Large intestine (tissue), 3 donors: Measurements from ENCODE around the gene GID8. TPM values are rescaled to one million over a fixed set of nuclear protein-coding genes. Genes with fewer than 3 reads are reported as not detected.

Experiments
- DNase-seq, 2 donors: peaks; one replicate each; pipeline versions ENCODE4 v3.0.0 to v3.0.0-alpha.2; 2013
- H3K27ac ChIP-seq: one replicate; pipeline ENCODE4 v1.5.1; 2013; ENCODE audit warnings: low read length
- H3K27me3 ChIP-seq: 2 replicates; pipeline ENCODE4 v1.6.1; 2013; ENCODE audit warnings: low read length; ENCODE audit not compliant: control insufficient read depth, insufficient read depth
- H3K36me3 ChIP-seq: 2 replicates; pipeline ENCODE4 v1.6.1; 2013; ENCODE audit warnings: low read length; ENCODE audit not compliant: control insufficient read depth, insufficient read depth
- H3K4me1 ChIP-seq: one replicate; pipeline ENCODE4 v1.6.1; 2013; ENCODE audit warnings: low read length; ENCODE audit not compliant: control insufficient read depth, insufficient read depth
- H3K4me3 ChIP-seq: one replicate; pipeline ENCODE4 v1.5.1; 2013; ENCODE audit warnings: low read length
- H3K9me3 ChIP-seq: one replicate; pipeline ENCODE4 v1.6.1; 2013; ENCODE audit warnings: mild to moderate bottlenecking, low read depth, low read length, moderate library complexity; ENCODE audit not compliant: control insufficient read depth
- WGBS: methylation state at CpG from one replicate; pipeline ENCODE4 v1.1.5; 2013; ENCODE audit warnings: low lambda C conversion rate; ENCODE audit not compliant: insufficient coverage; 5-methylcytosine and 5-hydroxymethylcytosine counted together
- polyA plus RNA-seq: library from polyadenylated mRNA; unstranded; fragments of 120-200 nt; gene quantifications from one replicate; pipeline ENCODE4 v1.2.1, GENCODE V29; 2013

GID8 gene
- polyA plus RNA-seq, 1 donor = 32.2 TPM

DNA sequence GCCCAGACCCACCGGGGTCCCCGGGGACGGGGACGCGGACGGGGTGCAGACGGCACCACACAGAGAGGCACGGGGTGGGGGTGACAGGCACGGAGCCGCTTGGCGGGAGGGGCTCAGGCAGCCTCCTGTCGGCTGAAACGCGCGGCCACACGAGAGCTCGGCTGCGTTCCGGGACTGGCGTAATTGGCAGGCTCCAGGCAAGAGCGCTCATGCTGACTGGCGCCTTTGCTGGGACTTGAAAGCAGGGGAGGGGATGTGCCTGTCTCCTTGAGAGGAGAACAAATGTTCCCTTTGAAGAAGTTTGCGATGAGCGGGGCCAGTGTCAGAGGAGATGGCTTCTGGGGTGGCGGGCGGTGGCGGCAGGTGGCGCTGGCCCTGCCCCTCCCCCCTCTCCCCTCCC is 43.0 kb downstream of the GID8 start:
- H3K4me1 ChIP-seq = no peaks in the 10 kb centered on the region
- no peak overlapping the region for H3K27ac ChIP-seq
- DNase-seq = no peak
- H3K27me3 ChIP-seq = peaks cover 80% of the 10 kb centered on the region
- no CpG with 5 or more reads among the region's 28 CpGs for WGBS
- no peaks in the 10 kb centered on the region for H3K36me3 ChIP-seq
- no peaks in the 10 kb centered on the region for H3K9me3 ChIP-seq
- H3K4me3 ChIP-seq = no peak overlapping the region

DNA sequence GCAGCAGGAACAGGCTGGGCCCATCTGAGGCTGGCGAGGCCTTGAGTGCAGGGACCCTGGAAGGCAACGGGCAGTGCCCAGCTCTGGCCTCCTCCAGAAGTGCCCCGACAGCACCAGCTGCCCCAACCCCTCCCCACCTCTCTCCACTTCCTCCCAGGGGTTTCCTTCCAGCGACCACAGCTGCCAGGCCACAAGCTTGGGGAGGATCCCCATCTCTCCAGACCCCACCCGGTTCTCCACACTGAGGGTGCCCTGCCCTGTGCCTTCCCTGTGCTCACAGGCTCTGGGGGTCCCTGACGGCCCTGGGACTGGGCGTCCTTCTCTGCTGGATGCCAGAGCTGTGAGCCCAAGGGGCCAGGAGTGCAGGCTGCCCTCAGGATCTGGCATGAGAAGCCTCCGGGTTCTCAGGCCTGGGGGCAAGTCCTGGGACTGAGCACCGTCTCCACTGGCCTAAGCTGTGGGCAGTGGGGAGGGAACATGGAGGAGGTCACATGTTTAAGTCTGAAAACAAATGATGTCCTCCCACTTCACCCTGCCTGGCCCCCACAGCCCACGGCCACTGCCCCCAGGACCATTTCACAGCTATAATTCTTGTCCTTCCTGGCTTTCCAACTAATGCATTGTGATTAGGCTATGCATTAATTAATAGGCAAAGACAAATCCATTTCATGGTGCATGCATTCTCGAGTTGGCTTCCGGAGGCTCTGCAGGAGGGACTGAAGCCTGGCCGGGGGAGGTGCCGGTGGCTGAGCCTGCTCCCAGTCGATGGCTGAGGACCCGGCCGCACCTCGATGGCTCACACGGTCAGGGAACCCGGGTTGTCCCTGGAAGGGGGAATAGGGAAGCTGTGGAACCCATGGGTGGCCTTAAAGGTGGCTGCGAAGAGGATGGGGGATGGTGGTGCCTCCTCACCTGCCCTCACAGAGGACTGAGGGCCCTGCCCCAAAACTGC is 44.5 kb downstream of the GID8 start:
- DNase-seq = no peak
- Histone ChIP-seq H3K27me3 (peaks cover 72% of the 10 kb centered on the region), H3K27ac (no peak overlapping the region), H3K9me3 (no peaks in the 10 kb centered on the region), H3K4me1 (no peaks in the 10 kb centered on the region), H3K36me3 (no peaks in the 10 kb centered on the region), H3K4me3 (no peak overlapping the region)
- WGBS = no CpG with 5 or more reads among the region's 21 CpGs

DNA sequence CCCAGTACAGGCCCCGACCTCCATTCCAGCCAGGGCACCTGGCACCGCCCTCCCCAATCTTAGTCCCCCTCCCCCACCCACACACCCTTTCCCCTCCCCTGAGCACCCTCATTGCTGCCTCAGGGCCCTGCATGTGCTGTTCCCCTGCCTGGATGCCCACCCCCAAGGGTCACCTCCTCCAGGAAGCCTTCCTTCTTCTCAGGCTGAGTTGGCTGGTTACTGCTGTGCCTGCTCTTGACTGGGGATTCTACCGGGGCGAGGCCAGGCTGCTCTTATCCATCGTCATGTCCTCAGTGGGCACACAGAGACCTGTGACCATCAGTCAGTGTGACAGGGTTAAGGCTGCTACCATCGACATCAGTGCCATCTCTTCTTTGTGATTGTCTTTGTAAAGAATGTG is 45.3 kb downstream of the GID8 start:
- Histone ChIP-seq H3K36me3 (no peaks in the 10 kb centered on the region), H3K4me3 (no peak overlapping the region), H3K27me3 (peaks cover 66% of the 10 kb centered on the region), H3K27ac (no peak overlapping the region), H3K4me1 (no peaks in the 10 kb centered on the region), H3K9me3 (no peaks in the 10 kb centered on the region)
- no peak for DNase-seq
- no CpG with 5 or more reads among the region's 6 CpGs for WGBS

DNA sequence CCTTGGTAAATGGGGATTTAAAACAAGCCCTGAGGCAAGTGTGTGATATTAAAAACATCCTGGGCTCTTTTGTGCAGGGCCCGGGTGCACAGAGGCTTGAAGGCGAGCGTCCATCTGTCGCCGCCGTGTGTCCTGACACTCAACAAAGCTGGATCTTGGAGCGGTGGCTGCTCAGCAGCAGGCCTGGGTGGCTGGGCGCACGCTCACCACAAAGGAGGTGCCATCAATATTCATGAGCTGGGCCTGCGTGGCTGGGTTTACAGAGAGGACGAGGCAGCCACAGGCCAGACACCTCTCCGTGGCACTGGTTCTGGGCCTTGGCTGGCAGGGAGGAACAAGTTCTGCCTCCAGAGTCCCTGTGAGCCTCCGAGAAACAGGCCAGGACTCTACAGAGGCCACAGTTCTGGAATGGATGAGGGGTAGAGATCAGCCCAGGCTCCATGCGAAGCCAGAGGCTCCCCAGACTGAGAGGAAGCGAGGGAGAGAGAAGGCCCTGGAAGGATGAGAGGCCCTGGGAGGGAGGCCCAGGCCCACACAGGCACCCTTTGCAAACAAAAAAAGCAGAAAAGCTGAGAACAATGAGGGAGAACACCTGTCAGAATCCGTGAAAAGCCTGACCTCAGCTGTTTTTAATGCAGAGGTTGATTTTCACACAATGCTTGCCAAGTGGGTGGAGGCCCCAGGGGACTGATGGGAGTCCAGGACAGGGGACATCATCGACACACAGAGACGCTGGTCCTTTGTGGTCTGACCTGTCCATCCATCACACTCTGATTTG is 46.9 kb downstream of the GID8 start:
- Histone ChIP-seq H3K27ac (no peak overlapping the region), H3K36me3 (no peaks in the 10 kb centered on the region), H3K9me3 (no peaks in the 10 kb centered on the region), H3K27me3 (peaks cover 55% of the 10 kb centered on the region), H3K4me1 (no peaks in the 10 kb centered on the region), H3K4me3 (no peak overlapping the region)
- no CpG with 5 or more reads among the region's 18 CpGs for WGBS
- no peak for DNase-seq

DNA sequence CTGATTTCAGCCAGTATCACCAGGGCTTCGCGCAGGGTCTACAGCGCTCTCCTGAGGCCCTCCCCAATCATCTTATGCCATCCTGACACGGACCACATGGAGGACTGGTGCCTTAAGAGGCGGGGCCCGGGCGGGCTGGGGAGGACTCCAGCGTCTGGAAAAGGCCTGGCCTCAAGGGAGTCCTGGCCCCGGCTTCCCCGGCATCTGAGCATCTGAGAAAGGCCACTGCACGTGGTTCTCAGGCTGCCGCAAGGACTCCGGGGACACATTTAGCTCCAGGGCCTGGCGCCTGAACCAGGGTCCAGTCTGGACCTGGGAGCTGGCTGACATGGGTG is 47.5 kb downstream of the GID8 start:
- H3K27ac ChIP-seq = no peak overlapping the region
- no peak overlapping the region for H3K4me3 ChIP-seq
- H3K4me1 ChIP-seq = no peaks in the 10 kb centered on the region
- no peak for DNase-seq
- H3K36me3 ChIP-seq = no peaks in the 10 kb centered on the region
- H3K9me3 ChIP-seq = no peaks in the 10 kb centered on the region
- peaks cover 53% of the 10 kb centered on the region for H3K27me3 ChIP-seq
- WGBS = no CpG with 5 or more reads among the region's 14 CpGs

DNA sequence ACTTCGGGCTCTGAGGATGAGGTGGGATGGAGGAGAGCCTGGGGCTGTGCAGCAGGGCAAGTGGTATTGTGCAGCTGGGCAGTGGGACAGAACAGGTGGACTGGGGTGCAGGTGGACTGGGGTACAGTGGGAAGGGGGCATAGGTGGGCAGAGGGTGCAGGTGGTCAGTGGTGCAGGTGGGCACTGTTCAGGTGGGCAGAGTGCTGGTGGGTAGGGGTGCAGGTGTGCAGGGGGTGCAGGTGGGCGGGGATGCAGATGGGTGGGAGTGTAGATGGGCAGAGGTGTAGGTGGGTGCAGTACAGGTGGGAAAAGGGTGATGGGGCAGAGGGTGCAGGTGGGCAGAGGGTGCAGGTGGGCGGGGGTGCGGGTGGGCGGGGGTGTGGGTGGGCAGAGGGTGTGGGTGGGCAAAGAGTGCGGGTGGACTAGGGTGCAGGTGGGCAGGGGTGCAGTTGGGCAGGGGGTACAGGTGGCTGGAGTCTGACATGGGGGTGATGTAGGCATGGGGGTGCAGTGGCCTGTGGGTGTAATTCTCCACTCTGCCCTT is 48.4 kb downstream of the GID8 start:
- no peaks in the 10 kb centered on the region for H3K4me1 ChIP-seq
- 80% methylated on average over 1 of the region's 6 CpGs for WGBS
- H3K36me3 ChIP-seq = no peaks in the 10 kb centered on the region
- H3K9me3 ChIP-seq = no peaks in the 10 kb centered on the region
- DNase-seq = no peak
- H3K4me3 ChIP-seq = no peak overlapping the region
- no peak overlapping the region for H3K27ac ChIP-seq
- peaks cover 55% of the 10 kb centered on the region for H3K27me3 ChIP-seq

DNA sequence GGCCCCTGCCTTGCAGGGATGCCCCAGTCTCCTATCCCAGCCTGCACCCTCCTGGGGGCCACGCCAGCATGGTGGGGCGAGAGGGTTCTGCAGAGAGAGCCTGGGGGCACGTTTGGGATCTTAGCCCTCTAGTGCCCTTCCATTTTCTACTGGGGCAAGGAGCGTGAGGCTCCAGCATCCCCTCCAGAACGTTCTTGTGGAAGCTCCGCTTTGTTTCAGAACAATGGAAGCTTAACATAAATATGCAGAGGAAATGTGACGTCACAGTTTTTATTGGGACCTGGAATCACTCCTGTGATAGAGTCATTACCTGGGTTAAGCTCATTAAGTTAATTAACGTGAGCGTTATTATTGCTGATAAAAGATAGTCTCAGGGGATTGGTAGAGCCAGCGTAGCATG is 49.2 kb downstream of the GID8 start:
- H3K4me3 ChIP-seq = no peak overlapping the region
- H3K4me1 ChIP-seq = no peaks in the 10 kb centered on the region
- DNase-seq = no peak
- H3K36me3 ChIP-seq = no peaks in the 10 kb centered on the region
- H3K9me3 ChIP-seq = no peaks in the 10 kb centered on the region
- peaks cover 53% of the 10 kb centered on the region for H3K27me3 ChIP-seq
- H3K27ac ChIP-seq = no peak overlapping the region
- no CpG with 5 or more reads among the region's 10 CpGs for WGBS

DNA sequence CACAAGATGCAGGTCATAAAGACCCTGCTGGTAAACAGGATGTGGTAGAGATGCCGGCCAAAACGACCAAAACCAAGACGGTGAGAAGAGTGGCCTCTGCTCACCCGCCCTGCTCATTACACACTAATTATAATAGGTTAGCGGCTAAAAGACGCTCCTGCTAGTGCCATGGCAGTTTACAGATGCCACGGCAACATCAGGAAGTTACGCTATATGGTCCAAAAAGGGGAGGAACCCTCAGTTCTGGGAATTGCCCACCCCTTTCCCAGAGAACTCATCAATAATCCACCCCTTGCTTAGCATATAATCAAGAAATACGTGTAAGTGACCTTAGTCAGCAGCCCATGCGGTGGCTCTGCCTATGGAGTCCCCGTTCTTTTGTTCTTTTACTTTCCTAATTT is 51.3 kb downstream of the GID8 start:
- H3K9me3 ChIP-seq = no peaks in the 10 kb centered on the region
- no peak overlapping the region for H3K4me3 ChIP-seq
- WGBS = 62% methylated on average over 3 of the region's 11 CpGs
- DNase-seq = no peak
- no peak overlapping the region for H3K27ac ChIP-seq
- peaks cover 49% of the 10 kb centered on the region for H3K27me3 ChIP-seq
- H3K4me1 ChIP-seq = no peaks in the 10 kb centered on the region
- no peaks in the 10 kb centered on the region for H3K36me3 ChIP-seq

DNA sequence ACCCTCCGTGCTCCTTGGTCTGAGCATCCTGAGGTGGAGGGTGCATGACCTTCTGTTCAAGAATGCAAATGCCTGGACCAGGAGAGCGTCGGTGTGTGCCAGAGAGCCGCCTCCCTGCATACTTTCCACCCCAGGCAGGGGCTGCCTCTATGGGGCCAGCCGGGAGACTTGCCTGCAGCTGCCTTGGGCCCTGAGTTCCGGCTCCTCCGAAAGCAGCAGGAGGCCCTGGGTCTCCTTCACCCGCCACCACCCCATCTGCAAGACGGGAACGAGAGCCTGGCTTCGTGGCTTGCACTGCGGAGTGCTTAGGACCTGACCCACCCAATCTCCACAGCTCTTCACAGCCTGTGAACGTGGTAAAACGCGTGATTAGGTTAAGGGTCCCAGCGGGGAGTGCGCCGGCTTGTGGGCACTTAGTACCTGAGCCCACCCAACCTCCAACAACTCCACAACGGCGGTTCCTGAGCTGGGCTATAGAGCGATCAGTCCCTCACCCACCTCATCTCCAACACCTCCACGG is 52.4 kb downstream of the GID8 start:
- H3K27me3 ChIP-seq = peaks cover 47% of the 10 kb centered on the region
- H3K4me1 ChIP-seq = no peaks in the 10 kb centered on the region
- H3K27ac ChIP-seq = no peak overlapping the region
- no CpG with 5 or more reads among the region's 22 CpGs for WGBS
- DNase-seq = no peak
- no peaks in the 10 kb centered on the region for H3K9me3 ChIP-seq
- H3K36me3 ChIP-seq = no peaks in the 10 kb centered on the region
- no peak overlapping the region for H3K4me3 ChIP-seq

DNA sequence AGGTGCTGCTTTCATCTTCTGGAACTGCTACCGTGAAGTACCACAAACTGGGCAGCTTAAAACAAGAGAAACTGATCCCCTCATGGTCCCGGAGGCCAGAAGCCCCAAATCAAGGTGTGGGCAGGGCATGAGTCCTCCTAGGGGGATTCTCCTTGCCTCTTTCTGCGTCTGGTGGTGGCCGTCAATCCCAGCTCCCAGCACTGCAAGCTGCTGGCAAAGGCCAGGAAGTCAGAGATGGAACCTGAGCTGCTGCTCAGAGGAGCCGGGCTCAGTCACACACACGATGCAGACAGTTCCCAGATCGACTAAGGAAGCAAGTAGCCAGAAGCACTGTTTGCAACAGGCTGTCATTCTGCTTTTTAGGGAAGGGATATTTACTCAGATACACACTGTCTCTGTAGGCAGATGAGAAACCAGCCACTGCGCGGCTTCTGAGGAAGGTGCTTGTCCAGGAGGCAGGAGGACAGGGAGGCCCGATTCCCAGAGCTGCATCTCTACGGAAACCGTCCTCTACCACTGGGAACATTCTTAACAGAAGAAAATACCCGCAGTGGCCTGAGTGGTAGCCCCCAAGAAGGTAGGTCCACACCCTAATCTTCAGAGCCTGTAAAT is 53.4 kb downstream of the GID8 start:
- no peaks in the 10 kb centered on the region for H3K4me1 ChIP-seq
- no peaks in the 10 kb centered on the region for H3K9me3 ChIP-seq
- H3K27ac ChIP-seq = no peak overlapping the region
- no peak for DNase-seq
- H3K36me3 ChIP-seq = no peaks in the 10 kb centered on the region
- 80% methylated on average over 4 of the region's 13 CpGs for WGBS
- H3K4me3 ChIP-seq = no peak overlapping the region
- H3K27me3 ChIP-seq = peaks cover 55% of the 10 kb centered on the region
